HG03442 (cell line): Measurements from ENCODE around the gene CENPA.
A peak's percentile ranks its signal among the peaks of the same experiment; 100 is the strongest.
"Not testable (repeated sequence)": the region's sequence is repeated elsewhere in the genome, so short reads cannot be mapped to it uniquely, and the experiment has no call there.

Source experiments
- ATAC-seq: cut with Tn5 transposase; IDR thresholded peaks from one replicate; pipeline ENCODE4 v1.9.1; 2021; ENCODE audit warnings: mild to moderate bottlenecking, moderate library complexity; ENCODE audit not compliant: unreplicated experiment

The CENPA gene

GRCh38 chr2:26759845-26760244, 26.0 kb upstream of the CENPA start:
- no peak for ATAC-seq

DNA sequence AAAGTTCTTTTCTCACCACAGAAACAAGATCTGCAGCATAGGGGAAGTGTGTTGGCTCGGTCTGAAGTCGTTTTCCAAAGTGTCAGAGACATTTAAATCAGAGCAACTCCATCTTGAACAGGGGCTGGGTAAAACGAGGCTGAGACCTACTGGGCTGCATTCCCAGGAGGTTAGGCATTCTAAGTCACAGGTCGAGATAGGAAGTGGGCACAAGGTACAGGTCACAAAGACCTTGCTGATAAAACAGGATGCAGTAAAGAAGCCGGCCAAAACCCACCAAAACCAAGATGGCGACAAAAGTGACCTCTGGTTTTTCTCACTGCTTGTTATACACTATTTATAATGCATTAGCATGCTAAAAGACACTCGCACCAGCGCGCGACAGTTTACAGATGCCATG, 24.9 kb upstream of the CENPA start:
- not testable (repeated sequence) for ATAC-seq

DNA sequence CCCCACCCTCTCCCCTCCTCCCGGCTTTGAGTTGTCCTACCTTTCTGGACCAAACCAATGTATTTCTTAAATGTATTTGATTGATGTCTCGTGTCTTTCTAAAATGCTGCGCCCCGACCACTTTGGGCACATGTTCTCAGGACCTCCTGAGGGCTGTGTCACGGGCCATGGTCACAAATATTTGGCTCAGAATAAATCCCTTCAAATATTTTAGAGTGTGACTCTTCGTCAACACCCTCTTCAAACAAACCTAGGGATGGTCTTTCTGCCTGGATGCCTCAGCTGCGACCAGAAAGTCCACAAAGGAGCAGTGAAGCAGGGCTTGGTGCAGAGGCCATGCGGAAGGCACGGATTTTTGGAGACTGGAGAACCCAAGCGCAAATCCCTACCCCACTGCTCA, 22.8 kb upstream of the CENPA start:
- no peak for ATAC-seq

DNA sequence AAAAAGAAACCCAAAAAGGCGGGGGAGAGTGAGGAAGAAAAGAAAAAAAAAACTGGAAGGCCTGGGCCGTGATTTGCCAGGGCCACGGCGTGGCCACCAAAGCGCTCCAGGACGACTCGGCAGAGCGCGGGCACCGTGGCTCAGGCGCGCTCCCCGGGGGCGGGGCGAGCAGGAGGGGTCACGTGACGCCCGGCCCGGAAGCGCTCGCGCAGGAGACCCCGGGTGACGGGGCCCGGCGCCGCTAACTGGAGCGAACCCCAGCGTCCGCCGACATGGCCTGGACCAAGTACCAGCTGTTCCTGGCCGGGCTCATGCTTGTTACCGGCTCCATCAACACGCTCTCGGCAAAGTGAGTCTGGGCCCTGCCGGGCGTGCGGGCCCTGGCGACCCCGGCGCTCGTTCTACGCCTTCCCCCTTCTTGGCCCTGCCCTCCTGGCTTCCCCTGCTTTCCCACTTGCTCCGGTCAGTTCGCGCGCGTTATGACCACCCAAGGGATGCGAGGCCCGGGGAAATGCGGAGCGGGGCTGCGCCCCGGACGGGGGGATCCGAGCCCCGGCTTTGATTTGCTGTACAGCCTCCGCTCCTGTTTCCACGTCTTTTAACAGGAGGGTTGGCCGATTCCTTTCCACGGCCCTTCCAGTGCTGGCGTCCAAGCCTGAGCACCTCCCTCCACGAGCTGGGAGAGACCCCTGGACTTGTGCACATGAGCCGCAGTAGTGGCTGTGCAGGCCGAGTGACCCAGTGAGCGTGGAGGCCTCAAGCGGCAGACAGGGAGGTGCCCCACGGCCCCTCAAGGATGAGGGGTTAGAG, 21.6 kb upstream of the CENPA start, which contains the start of gene SLC35F6:
Gene SLC35F6, plus strand, starts transcription at position 207 of the 810 bp plus-strand sequence. Its CDS starts 66 bp downstream, at position 273.
- peak; percentile 72 for ATAC-seq

GRCh38 chr2:26764906-26765305, 20.9 kb upstream of the CENPA start:
- ATAC-seq = no peak

GRCh38 chr2:26765475-26766200, 20.2 kb upstream of the CENPA start:
- no peak for ATAC-seq

DNA sequence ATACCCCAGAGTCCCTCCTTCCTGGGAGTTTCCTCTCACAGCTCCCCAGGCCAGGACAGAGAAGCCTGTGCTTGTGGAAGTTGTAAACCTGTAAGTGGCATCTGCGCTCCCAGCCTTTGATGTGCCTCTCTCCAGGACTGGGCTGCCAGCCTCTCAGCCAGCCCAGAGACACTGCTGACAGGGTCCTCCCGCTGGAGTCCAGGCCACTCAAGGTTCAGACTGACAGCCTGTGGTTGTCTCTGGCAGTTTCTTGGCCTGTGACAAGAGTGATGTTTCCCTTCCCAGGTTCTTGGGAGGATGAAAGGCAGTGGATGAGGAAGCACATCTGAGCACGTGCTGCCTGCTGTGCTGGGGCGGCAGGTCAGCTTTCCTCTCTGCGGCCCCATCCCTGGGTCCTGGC, 18.7 kb upstream of the CENPA start:
- ATAC-seq = no peak

DNA sequence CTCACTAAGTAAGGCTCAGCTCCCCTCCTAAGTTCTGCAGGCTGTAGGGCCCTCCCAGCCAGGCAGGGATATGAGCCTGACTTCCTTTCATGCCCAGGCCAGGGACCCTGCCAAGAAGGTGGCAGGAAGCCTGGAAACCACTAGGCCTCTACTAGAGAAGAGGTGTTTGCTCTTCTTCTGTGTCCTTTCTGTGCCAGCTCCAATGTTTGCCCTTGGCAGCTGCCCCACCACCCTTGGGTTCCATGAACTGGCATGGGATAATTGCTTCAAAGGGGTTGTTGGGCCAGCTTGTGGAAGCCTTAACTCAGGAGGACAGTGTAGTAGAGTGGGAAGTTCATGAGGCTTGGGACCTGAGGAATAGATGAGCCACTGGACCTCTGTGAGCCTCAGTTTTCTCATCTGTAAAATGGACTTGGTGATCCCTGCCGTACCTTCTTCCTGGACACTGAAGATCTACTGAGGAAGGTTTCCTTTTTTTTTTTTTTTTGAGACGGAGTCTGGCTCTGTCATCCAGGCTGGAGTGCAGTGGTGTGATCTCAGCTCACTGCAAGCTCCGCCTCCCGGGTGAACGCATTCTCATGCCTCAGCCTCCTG, 17.9 kb upstream of the CENPA start:
- ATAC-seq = no peak

DNA sequence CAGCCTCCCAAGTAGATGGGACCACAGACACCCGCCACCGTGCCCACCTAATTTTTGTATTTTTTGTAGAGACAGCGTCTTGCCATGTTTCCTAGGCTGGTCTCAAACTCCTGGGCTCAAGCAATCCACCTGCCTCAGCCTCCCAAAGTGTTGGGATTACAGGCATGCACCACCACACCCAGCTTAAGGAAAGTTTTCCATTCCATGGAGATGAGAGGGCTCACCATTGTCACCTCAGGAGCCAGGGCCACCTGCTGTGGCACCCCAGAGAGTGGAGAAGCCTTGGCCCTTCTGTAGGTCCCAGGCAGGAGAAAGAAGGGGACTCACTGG, 17.1 kb upstream of the CENPA start:
- ATAC-seq = no peak

DNA sequence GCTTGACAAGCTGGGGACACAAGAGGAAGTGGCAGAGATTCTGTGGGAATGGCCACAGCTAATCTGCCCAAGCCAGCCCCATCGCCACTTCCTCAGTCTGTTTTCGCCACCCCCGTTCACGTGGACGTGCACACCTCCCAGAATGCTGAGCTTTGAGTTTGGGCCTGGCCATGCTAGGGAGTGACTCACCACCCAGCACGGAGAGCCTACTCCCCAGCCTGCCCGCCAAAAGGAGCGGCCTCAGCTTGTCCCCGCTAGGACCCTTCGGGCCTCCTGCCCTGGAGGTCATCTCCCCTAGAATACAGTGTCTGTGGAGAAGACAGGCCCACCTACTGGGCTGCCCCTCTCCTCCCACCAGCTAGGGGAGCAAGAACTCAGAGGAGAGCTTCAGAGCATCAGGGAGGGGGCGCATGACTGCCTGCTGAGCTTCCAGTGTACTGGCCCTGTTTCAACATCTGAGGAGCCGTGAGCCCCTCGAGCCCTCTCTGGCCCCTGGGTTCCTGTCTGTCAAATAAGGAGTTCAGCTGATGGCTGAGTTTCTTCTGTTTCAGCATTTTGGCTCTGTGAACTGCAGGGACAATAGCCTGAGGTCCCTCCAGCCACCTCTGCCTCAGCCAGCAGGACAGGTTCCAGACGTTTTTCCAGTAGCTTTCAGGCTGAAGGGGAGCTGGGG, 16.6 kb upstream of the CENPA start:
- no peak for ATAC-seq

GRCh38 chr2:26770986-26771586, 14.8 kb upstream of the CENPA start:
- no peak for ATAC-seq

- ATAC-seq = no peak
Observed at GRCh38 chr2:26772064-26773001, 13.5 kb upstream of the CENPA start.

GRCh38 chr2:26776195-26776800, 9.6 kb upstream of the CENPA start:
- no peak for ATAC-seq

DNA sequence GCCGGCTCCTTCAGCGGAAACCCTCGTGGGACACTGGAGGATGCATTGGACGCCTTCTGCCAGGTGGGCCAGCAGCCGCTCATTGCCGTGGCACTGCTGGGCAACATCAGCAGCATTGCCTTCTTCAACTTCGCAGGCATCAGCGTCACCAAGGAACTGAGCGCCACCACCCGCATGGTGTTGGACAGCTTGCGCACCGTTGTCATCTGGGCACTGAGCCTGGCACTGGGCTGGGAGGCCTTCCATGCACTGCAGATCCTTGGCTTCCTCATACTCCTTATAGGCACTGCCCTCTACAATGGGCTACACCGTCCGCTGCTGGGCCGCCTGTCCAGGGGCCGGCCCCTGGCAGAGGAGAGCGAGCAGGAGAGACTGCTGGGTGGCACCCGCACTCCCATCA, 7.8 kb upstream of the CENPA start:
- ATAC-seq = no peak

DNA sequence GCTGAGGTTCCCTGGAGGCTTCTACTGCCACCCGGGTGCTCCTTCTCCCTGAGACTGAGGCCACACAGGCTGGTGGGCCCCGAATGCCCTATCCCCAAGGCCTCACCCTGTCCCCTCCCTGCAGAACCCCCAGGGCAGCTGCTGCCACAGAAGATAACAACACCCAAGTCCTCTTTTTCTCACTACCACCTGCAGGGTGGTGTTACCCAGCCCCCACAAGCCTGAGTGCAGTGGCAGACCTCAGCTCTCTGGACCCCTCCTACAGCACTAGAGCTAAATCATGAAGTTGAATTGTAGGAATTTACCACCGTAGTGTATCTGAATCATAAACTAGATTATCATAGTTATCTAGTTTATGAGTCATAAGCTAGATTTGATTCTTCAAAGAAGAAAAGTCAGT, 7.3 kb upstream of the CENPA start:
- ATAC-seq = no peak

DNA sequence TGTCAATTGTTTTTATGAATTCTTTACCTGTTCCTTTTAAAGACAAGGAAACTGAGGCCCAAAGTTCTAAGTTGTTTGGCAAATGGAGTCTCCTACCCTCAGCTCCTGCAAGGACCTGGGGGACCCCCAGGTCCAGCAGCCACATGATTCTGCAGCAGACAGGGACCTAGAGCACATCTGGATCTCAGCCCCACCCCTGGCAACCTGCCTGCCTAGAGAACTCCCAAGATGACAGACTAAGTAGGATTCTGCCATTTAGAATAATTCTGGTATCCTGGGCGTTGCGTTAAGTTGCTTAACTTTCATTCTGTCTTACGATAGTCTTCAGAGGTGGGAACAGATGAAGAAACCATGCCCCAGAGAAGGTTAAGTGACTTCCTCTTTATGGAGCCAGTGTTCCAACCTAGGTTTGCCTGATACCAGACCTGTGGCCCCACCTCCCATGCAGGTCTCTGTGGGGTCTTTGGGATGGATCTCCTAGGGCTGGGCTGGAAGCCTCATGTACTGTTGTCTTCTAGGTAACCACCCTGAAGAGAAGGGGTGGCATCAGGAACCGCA, 5.6 kb upstream of the CENPA start:
- ATAC-seq = no peak

- no peak for ATAC-seq
Observed at GRCh38 chr2:26782876-26783704, 2.8 kb upstream of the CENPA start.

DNA sequence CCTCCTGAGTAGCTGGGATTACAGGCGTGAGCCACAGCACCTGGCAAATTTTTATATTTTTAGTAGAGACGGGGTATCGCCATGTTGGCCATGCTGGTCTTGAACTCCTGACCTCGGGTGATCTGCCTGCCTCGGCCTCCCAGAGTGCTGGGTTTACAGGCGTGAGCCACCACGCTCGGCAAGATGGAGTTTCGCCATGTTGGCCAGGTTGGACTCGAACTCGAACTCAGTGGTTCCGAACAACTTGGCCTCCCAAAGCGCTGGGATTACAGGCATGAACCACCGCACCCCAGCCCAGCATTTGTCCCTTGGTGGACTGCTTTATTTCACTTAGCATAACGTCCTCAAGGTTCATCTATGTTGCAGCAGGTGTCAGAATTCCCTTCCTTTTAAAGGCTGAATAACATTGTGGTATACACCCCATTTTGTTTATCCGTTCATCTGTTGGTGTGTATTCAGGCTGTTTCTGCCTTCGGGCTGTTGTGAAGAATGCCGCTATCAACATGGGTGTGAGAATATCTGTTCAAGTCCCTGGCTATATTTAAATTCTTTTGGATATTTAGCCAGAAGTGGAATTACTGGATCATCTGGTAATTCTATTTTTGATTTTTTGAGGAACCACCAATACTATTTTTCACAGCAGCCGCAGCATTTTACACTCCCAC, 1.2 kb upstream of the CENPA start:
- no peak for ATAC-seq
